Liver (tissue), 3 donors: ENCODE measurements around the gene TJP1.

ENCODE experiments used
- FOXA1 ChIP-seq: IDR thresholded peaks from 2 replicates; pipeline ENCODE4 v1.6.1; 2016; ENCODE audit warnings: antibody characterized with exemption
- GABPA ChIP-seq, 2 donors: IDR thresholded peaks in 1 of 2; conservative IDR thresholded peaks in 1 of 2; 2 replicates each; pipeline ENCODE4 v1.6.1; 2016; ENCODE audit warnings: antibody characterized with exemption in 2 of 2, mild to moderate bottlenecking in 1 of 2, moderate library complexity in 1 of 2
- HNF4A ChIP-seq, 2 donors: conservative IDR thresholded peaks; 2 replicates each; pipeline ENCODE4 v1.6.1; 2016; ENCODE audit warnings: antibody characterized with exemption in 2 of 2, mild to moderate bottlenecking in 2 of 2
- RAD21 ChIP-seq, 2 donors: IDR thresholded peaks; 2 replicates each; pipeline ENCODE4 v1.6.1; 2016; ENCODE audit warnings: antibody characterized with exemption in 2 of 2, mild to moderate bottlenecking in 2 of 2
- SP1 ChIP-seq: IDR thresholded peaks from 2 replicates; pipeline ENCODE4 v1.6.1; 2018; ENCODE audit warnings: antibody characterized with exemption, mild to moderate bottlenecking
- TAF1 ChIP-seq: conservative IDR thresholded peaks from 2 replicates; pipeline ENCODE4 v1.6.1; 2016; ENCODE audit warnings: antibody characterized with exemption, mild to moderate bottlenecking
- YY1 ChIP-seq: IDR thresholded peaks from 2 replicates; pipeline ENCODE4 v1.6.1; 2016; ENCODE audit warnings: antibody characterized with exemption, mild to moderate bottlenecking
- TF ChIP-seq, protein P1 (sequence below): fragments of 150-350 bp; IDR thresholded peaks from 2 replicates; pipeline ENCODE4 v1.5.1; 2017; ENCODE audit warnings: improper control_type of control experiment, low read depth, low read length; ENCODE audit not compliant: missing input control
- TF ChIP-seq, protein P2 (sequence below): IDR thresholded peaks from 2 replicates; pipeline ENCODE4 v1.6.1; 2016; ENCODE audit warnings: antibody characterized with exemption, mild to moderate bottlenecking
- TF ChIP-seq, protein P3 (sequence below): IDR thresholded peaks from 2 replicates; pipeline ENCODE4 v1.6.1; 2016; ENCODE audit warnings: antibody characterized with exemption
- donor health status: healthy.
- donor health status: healthy.

DNA sequence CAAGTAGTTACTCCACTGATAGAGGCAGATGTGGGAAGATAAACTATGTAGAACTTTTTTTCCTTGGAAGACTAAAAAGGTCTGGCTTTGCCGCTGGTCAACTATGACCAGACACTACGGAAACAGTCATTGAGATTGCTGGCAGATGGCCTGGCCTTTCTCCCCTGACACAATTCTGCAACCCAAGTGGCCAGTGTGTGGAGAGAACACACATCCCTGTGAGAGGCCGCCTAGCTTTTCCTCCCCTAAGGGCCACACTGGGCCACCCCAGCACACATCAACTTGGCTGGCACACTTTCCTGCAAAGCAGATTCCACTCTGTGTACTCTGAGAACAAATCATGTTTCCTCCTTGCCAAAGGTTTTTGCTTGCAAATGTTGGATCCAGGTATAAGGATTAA lies 10.4 kb upstream of the TJP1 start:
- TF ChIP-seq FOXA1 = no peak
- TF ChIP-seq, protein P1, sequence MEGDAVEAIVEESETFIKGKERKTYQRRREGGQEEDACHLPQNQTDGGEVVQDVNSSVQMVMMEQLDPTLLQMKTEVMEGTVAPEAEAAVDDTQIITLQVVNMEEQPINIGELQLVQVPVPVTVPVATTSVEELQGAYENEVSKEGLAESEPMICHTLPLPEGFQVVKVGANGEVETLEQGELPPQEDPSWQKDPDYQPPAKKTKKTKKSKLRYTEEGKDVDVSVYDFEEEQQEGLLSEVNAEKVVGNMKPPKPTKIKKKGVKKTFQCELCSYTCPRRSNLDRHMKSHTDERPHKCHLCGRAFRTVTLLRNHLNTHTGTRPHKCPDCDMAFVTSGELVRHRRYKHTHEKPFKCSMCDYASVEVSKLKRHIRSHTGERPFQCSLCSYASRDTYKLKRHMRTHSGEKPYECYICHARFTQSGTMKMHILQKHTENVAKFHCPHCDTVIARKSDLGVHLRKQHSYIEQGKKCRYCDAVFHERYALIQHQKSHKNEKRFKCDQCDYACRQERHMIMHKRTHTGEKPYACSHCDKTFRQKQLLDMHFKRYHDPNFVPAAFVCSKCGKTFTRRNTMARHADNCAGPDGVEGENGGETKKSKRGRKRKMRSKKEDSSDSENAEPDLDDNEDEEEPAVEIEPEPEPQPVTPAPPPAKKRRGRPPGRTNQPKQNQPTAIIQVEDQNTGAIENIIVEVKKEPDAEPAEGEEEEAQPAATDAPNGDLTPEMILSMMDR = no peak
- TF ChIP-seq YY1 = no peak
- TF ChIP-seq, protein P2, sequence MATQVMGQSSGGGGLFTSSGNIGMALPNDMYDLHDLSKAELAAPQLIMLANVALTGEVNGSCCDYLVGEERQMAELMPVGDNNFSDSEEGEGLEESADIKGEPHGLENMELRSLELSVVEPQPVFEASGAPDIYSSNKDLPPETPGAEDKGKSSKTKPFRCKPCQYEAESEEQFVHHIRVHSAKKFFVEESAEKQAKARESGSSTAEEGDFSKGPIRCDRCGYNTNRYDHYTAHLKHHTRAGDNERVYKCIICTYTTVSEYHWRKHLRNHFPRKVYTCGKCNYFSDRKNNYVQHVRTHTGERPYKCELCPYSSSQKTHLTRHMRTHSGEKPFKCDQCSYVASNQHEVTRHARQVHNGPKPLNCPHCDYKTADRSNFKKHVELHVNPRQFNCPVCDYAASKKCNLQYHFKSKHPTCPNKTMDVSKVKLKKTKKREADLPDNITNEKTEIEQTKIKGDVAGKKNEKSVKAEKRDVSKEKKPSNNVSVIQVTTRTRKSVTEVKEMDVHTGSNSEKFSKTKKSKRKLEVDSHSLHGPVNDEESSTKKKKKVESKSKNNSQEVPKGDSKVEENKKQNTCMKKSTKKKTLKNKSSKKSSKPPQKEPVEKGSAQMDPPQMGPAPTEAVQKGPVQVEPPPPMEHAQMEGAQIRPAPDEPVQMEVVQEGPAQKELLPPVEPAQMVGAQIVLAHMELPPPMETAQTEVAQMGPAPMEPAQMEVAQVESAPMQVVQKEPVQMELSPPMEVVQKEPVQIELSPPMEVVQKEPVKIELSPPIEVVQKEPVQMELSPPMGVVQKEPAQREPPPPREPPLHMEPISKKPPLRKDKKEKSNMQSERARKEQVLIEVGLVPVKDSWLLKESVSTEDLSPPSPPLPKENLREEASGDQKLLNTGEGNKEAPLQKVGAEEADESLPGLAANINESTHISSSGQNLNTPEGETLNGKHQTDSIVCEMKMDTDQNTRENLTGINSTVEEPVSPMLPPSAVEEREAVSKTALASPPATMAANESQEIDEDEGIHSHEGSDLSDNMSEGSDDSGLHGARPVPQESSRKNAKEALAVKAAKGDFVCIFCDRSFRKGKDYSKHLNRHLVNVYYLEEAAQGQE = no peak
- TF ChIP-seq HNF4A (conservative IDR thresholded peaks at IDR 0.05) = no peak
- TF ChIP-seq, protein P3, sequence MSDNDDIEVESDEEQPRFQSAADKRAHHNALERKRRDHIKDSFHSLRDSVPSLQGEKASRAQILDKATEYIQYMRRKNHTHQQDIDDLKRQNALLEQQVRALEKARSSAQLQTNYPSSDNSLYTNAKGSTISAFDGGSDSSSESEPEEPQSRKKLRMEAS = no peak
- TF ChIP-seq TAF1 = no peak
- TF ChIP-seq GABPA (IDR thresholded peaks at IDR 0.05 in 1 of 2, conservative IDR thresholded peaks at IDR 0.05 in 1 of 2) = no peak
- TF ChIP-seq RAD21 (IDR thresholded peaks at IDR 0.05) = no peak
- no peak for TF ChIP-seq SP1
